HEK293T (cell line): ENCODE measurements around the gene CNRIP1.
"Not testable (repeated sequence)": the region's sequence is repeated elsewhere in the genome, so short reads cannot be mapped to it uniquely, and the experiment has no call there.

Experiments
- CTCF ChIA-PET: fragments of 350-600 bp; formaldehyde crosslinking; extraction: SDS; loops from one replicate; lab custom pipeline; 2021; ENCODE audit warnings: antibody characterized with exemption, inconsistent platforms; lab: Yijun Ruan, JAX
- POLR2A ChIA-PET: fragments of 350-600 bp; formaldehyde crosslinking; extraction: SDS; loops from one replicate; lab custom pipeline; 2020; ENCODE audit warnings: antibody characterized with exemption, inconsistent platforms; lab: Yijun Ruan, JAX
- DNase-seq: peaks from one replicate; pipeline ENCODE4 v3.0.0; 2012; ENCODE audit warnings: mixed read lengths; ENCODE audit errors: extremely low spot score
- ARNT ChIP-seq: fragments of 450-650 bp; IDR thresholded peaks from 2 replicates; pipeline ENCODE4 v1.6.1; 2017; ENCODE audit warnings: mild to moderate bottlenecking
- BHLHE40 ChIP-seq: fragments of 450-650 bp; IDR thresholded peaks from 2 replicates; pipeline ENCODE4 v1.6.1; 2016; ENCODE audit warnings: mild to moderate bottlenecking, moderate library complexity, borderline replicate concordance
- CTBP1 ChIP-seq: fragments of 450-650 bp; IDR thresholded peaks from 2 replicates; pipeline ENCODE4 v1.6.1; 2016; ENCODE audit warnings: borderline replicate concordance
- ELF4 ChIP-seq: fragments of 450-650 bp; IDR thresholded peaks from 2 replicates; pipeline ENCODE4 v1.6.1; 2017; ENCODE audit warnings: antibody characterized with exemption
- FOXA1 ChIP-seq: fragments of 450-650 bp; IDR thresholded peaks from 2 replicates; pipeline ENCODE4 v1.6.1; 2016; ENCODE audit warnings: mild to moderate bottlenecking
- FOXK2 ChIP-seq: fragments of 450-650 bp; IDR thresholded peaks from 2 replicates; pipeline ENCODE4 v1.6.1; 2016; ENCODE audit warnings: mild to moderate bottlenecking
- FOXM1 ChIP-seq: fragments of 450-650 bp; IDR thresholded peaks from 2 replicates; pipeline ENCODE4 v1.6.1; 2017; ENCODE audit warnings: mild to moderate bottlenecking, borderline replicate concordance
- HDGF ChIP-seq: fragments of 450-650 bp; IDR thresholded peaks from 2 replicates; pipeline ENCODE4 v1.6.1; 2017; ENCODE audit warnings: antibody characterized with exemption, borderline replicate concordance
- L3MBTL2 ChIP-seq: fragments of 450-650 bp; conservative IDR thresholded peaks from 2 replicates; pipeline ENCODE4 v1.6.1; 2016; ENCODE audit warnings: mild to moderate bottlenecking
- LEF1 ChIP-seq: fragments of 450-650 bp; IDR thresholded peaks from 2 replicates; pipeline ENCODE4 v1.6.1; 2017; ENCODE audit warnings: mild to moderate bottlenecking, borderline replicate concordance
- NFRKB ChIP-seq: fragments of 450-650 bp; IDR thresholded peaks from 2 replicates; pipeline ENCODE4 v1.6.1; 2016; ENCODE audit warnings: mild to moderate bottlenecking, moderate library complexity
- PKNOX1 ChIP-seq: fragments of 450-650 bp; IDR thresholded peaks from 2 replicates; pipeline ENCODE4 v1.6.1; 2016
- SP1 ChIP-seq: fragments of 450-650 bp; IDR thresholded peaks from 2 replicates; pipeline ENCODE4 v1.6.1; 2017
- SUZ12 ChIP-seq: fragments of 450-650 bp; IDR thresholded peaks from 2 replicates; pipeline ENCODE4 v1.6.1; 2016; ENCODE audit warnings: mild to moderate bottlenecking
- TARDBP ChIP-seq: fragments of 450-650 bp; IDR thresholded peaks from 2 replicates; pipeline ENCODE4 v1.6.1; 2016
- ZNF384 ChIP-seq: fragments of 450-650 bp; IDR thresholded peaks from 2 replicates; pipeline ENCODE4 v1.6.1; 2016

Gene CNRIP1

GRCh38 chr2:68317971-68318913 is 1.5 kb downstream of the CNRIP1 start:
- POLR2A ChIA-PET, result interaction anchor here (1.0 to 1.9 kb wide), 2 partner anchors 9 to 27 kb away, joined by 4 to 15 read pairs; no protein-coding TSS in a partner anchor
- CTCF ChIA-PET, result no interaction called here
- no peak for TF ChIP-seq ELF4
- no peak for TF ChIP-seq SUZ12
- no peak for TF ChIP-seq L3MBTL2
- TF ChIP-seq PKNOX1, result no peak
- no peak for TF ChIP-seq TARDBP
- no peak for TF ChIP-seq ZNF384
- TF ChIP-seq ARNT, result no peak
- no peak for TF ChIP-seq FOXM1
- no peak for TF ChIP-seq HDGF
- TF ChIP-seq BHLHE40, result no peak
- no peak for DNase-seq

- no peak for DNase-seq
- ChIA-PET CTCF (interaction anchor here (0.5 kb wide), 1 partner anchor 146 kb away, joined by 3 read pairs; no protein-coding TSS in a partner anchor), POLR2A (no interaction called here)
- no peak for TF ChIP-seq FOXK2
- TF ChIP-seq CTBP1, result no peak
- TF ChIP-seq SP1, result no peak
- TF ChIP-seq FOXA1, result no peak
- TF ChIP-seq LEF1, result no peak
Measured at GRCh38 chr2:68316111-68316510, 3.6 kb downstream of the CNRIP1 start.

DNA sequence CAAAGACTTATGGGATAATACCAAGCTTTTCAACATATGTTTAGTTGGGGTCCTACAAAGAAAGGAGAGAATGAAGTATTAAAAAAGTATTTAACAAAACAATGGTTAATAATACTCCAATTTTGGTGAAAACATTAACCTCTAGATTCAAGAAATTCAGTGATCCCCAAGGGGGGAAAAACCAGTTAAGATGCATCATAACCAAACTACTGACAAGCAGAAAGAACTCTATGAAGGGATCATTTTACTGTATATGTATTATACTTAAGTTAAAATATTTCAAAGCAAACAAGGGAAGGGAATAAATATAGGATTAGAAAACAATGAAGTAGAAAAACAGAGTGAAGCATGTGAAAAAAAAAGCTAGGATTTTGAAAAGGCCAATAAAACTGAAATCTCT is 8.7 kb downstream of the CNRIP1 start:
- TF ChIP-seq ZNF384, result no peak
- no peak for TF ChIP-seq NFRKB
- no peak for TF ChIP-seq ELF4
- TF ChIP-seq FOXM1, result no peak
- TF ChIP-seq LEF1, result no peak
- TF ChIP-seq PKNOX1, result no peak
- CTCF ChIA-PET, result no interaction called here
- no peak for DNase-seq
- POLR2A ChIA-PET, result no interaction called here

DNA sequence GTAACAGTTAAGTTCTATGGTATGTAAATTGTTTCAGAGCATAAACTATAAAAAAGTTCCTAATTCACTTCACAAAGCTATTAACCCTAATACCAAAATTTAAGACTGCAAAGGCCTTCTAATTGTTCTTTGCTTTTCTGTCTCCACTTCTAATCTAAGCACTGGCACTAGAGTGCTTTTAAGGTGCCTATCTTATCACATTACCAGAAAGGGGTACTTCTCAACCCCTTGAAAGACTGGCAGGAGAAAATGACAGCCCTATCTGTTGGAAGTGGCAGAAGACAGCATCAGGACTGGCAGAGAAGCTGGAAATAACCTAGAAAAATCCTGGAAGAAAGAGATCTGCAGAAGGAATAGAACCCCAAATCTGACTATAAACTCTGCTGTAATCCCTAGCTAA is 10.3 kb downstream of the CNRIP1 start:
- no peak for DNase-seq
- TF ChIP-seq ARNT (no peak), ZNF384 (no peak), SP1 (no peak), L3MBTL2 (no peak), HDGF (no peak), PKNOX1 (no peak), SUZ12 (no peak), FOXA1 (no peak)
- CTCF ChIA-PET, result no interaction called here
- POLR2A ChIA-PET, result interaction anchor here (2.3 kb wide), 1 partner anchor 10 kb away, joined by 15 read pairs; the partner anchor contains the start of gene CNRIP1

DNA sequence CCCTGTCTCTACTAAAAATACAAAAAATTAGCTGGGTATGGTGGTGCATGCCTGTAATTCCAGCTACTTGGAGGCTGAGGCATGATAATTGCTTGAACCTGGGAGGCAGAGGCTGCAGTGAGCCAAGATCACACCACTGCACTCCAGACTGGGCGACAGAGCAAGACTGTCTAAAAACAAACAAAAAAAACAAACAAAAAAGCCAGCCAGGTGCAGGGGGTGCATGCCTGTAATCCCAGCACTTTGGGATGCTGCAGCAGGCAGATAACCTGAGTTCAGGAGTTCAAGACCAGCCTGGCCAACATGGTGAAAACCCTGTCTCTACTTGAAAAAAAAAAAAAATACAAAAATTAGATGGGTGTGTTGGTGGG is 15.9 kb downstream of the CNRIP1 start:
- DNase-seq, CTCF ChIA-PET: not testable (repeated sequence)
- POLR2A ChIA-PET, result interaction anchor here (1.0 kb wide), 1 partner anchor 147 kb away, joined by 3 read pairs; the partner anchor contains the start of gene PNO1

DNA sequence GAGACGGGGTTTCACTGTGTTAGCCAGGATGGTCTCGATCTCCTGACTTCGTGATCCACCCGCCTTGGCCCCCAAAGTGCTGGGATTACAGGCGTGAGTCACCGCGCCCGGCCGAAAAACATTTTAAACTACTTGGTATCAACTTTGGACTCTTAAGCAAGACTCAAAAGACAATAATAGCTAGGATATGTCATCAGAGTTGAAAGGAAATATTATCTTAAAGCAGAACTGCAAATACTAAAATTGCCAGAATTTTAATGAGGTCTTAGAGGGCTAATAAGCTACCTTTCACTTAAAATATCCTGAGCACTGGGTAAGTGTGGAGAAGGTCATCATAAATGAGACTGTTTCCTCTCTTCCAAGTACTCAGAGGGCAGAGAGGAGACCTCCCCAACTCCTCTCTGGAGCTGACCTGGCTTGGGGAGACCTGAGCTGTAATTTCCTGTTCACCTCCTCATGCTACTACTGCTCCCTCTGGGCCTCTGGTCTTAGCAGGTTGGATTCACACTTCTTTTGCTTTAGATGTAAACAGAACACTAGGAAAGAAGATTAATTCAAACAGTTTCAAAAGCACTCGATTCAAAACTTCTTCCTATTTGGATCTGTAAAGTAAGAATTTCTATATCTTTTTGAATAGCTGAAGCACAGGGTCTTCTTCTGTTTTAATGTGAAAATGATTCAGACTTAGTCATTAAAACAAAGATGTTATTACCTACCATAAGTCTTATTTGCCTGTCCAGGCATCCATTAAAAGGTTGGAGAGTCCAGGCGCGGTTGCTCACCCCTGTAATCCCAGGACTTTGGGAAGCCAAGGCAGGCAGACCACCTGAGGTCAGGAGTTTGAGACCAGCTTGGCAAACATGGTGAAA is 16.5 kb downstream of the CNRIP1 start:
- no peak for DNase-seq
- CTCF ChIA-PET, result no interaction called here
- no peak for TF ChIP-seq HDGF
- TF ChIP-seq LEF1, result no peak
- TF ChIP-seq TARDBP, result no peak
- TF ChIP-seq FOXM1, result no peak
- POLR2A ChIA-PET, result interaction anchor here (1.0 kb wide), 1 partner anchor 146 kb away, joined by 3 read pairs; the partner anchor contains the start of gene PNO1
